Smooth muscle cell (in vitro differentiated cells): ENCODE measurements around the gene SHC2. TPM values are rescaled to one million over a fixed set of nuclear protein-coding genes. Genes with fewer than 3 reads are reported as not detected.

Source experiments
- DNase-seq: peaks from one replicate; lab custom pipeline; 2025; ENCODE audit not compliant: unreplicated experiment; lab: John Stamatoyannopoulos, UW
- H2AFZ ChIP-seq: fragments of 200-600 bp; sonication (generic); 2 replicates; pipeline ENCODE4 v1.6.0; 2016; ENCODE audit warnings: antibody characterized with exemption, low read depth, mild to moderate bottlenecking
- H3F3A ChIP-seq: fragments of 200-600 bp; sonication (generic); 2 replicates; pipeline ENCODE4 v1.6.0; 2017; ENCODE audit warnings: antibody characterized with exemption, low read depth
- H3K27ac ChIP-seq: fragments of 200-600 bp; sonication (generic); 2 replicates; pipeline ENCODE4 v1.5.1; 2016; ENCODE audit warnings: low read depth, mild to moderate bottlenecking
- H3K27me3 ChIP-seq: fragments of 200-600 bp; sonication (generic); 2 replicates; pipeline ENCODE4 v1.6.1; 2016; ENCODE audit warnings: low read depth, mild to moderate bottlenecking
- H3K36me3 ChIP-seq: fragments of 200-600 bp; sonication (generic); 2 replicates; pipeline ENCODE4 v1.5.1; 2016; ENCODE audit warnings: low read depth
- H3K4me1 ChIP-seq: fragments of 200-600 bp; sonication (generic); 2 replicates; pipeline ENCODE4 v1.5.1; 2016; ENCODE audit warnings: low read depth
- H3K4me2 ChIP-seq: fragments of 200-600 bp; sonication (generic); 2 replicates; pipeline ENCODE4 v1.6.0; 2016; ENCODE audit warnings: mild to moderate bottlenecking
- H3K4me3 ChIP-seq: fragments of 200-600 bp; sonication (generic); 2 replicates; pipeline ENCODE4 v1.5.1; 2016; ENCODE audit warnings: mild to moderate bottlenecking
- H3K79me2 ChIP-seq: fragments of 200-600 bp; sonication (generic); 2 replicates; pipeline ENCODE4 v1.6.0; 2016; ENCODE audit warnings: low read depth, mild to moderate bottlenecking
- H3K9ac ChIP-seq: fragments of 200-600 bp; sonication (generic); 2 replicates; pipeline ENCODE4 v1.6.0; 2016; ENCODE audit warnings: low read depth
- H3K9me3 ChIP-seq: fragments of 200-600 bp; sonication (generic); replicated peaks from 2 replicates; pipeline ENCODE4 v1.5.1; 2016; ENCODE audit warnings: low read depth
- H4K20me1 ChIP-seq: fragments of 200-600 bp; sonication (generic); 2 replicates; pipeline ENCODE4 v1.6.0; 2016; ENCODE audit warnings: low read depth
- CTCF ChIP-seq: fragments of 200-600 bp; sonication (generic); IDR thresholded peaks from 2 replicates; pipeline ENCODE4 v1.5.1; 2017; ENCODE audit warnings: borderline replicate concordance, mild to moderate bottlenecking, antibody characterized with exemption; ENCODE audit not compliant: insufficient read depth, poor library complexity, severe bottlenecking
- WGBS: methylation state at CpG from one replicate; pipeline ENCODE4 v1.1.7; 2016; ENCODE audit warnings: low lambda C conversion rate; 5-methylcytosine and 5-hydroxymethylcytosine counted together
- polyA plus RNA-seq: library from polyadenylated mRNA; unstranded; fragments of >200 nt; fragmentation: Nextera tagmentation; extraction: Ambion mirVana; gene quantifications from 2 replicates; pipeline ENCODE4 v1.2.1, GENCODE V29; 2016
- total RNA-seq: library from RNA; depleted of rRNA; stranded (reverse); fragments of >200 nt; gene quantifications from 2 replicates; pipeline ENCODE4 v1.2.3, GENCODE V29; 2014

Gene SHC2
- total and polyA plus RNA-seq, 2 experiments from 2014 or later, result 15.6 to 29.3 TPM

- no peak overlapping the region for H3K4me3 ChIP-seq
- H3K9ac ChIP-seq, result no peak overlapping the region
- H3K4me1 ChIP-seq, result no peaks in the 10 kb centered on the region
- H3F3A ChIP-seq, result no peaks in the 10 kb centered on the region
- TF ChIP-seq CTCF, result no peak
- H4K20me1 ChIP-seq, result no peaks in the 10 kb centered on the region
- 93% methylated on average over 1 of the region's 2 CpGs for WGBS
- no peak overlapping the region for H3K27ac ChIP-seq
- no peaks in the 10 kb centered on the region for H3K79me2 ChIP-seq
- no peaks in the 10 kb centered on the region for H3K27me3 ChIP-seq
- no peak overlapping the region for H2AFZ ChIP-seq
- H3K4me2 ChIP-seq, result no peak overlapping the region
- H3K9me3 ChIP-seq, result no peaks in the 10 kb centered on the region
- no peak for DNase-seq
- no peaks in the 10 kb centered on the region for H3K36me3 ChIP-seq
Observed at GRCh38 chr19:442085-442484, 18.7 kb downstream of the SHC2 start.

DNA sequence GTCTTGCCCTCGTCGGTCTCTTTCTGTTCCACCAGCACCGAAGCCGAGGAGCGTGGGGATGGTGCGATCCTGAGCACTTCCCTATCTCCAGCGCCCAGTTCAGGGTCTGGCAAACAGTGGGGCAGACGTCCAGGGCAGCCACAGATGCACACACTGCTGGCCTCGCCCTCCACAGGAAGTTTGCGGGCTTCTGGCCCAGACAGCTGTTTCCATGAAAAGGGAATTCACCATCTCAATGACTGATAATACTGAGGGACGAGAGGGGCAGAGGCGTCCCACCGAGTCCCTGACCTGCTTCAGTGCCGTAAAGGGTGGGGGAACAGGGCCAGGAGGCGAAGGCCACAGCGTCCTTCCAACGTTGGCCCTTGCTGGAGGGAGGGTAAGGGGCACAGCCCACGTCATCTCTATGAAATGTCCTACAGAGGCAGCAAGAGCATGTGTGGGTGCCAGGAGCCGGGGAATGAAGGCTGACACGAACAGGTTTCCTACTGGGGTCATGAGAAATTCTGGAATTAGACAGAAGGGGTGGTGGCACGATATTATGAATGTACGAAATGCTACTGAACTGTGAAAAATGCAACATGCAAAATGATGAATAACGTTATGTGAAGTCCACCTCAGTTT is 19.5 kb downstream of the SHC2 start:
- H2AFZ ChIP-seq, result no peak overlapping the region
- no peaks in the 10 kb centered on the region for H3K36me3 ChIP-seq
- H3K27ac ChIP-seq, result no peak overlapping the region
- no peaks in the 10 kb centered on the region for H3K79me2 ChIP-seq
- no peaks in the 10 kb centered on the region for H3K27me3 ChIP-seq
- no peak overlapping the region for H3K9ac ChIP-seq
- no peak overlapping the region for H3K4me3 ChIP-seq
- no peaks in the 10 kb centered on the region for H4K20me1 ChIP-seq
- no peaks in the 10 kb centered on the region for H3K9me3 ChIP-seq
- no peak for TF ChIP-seq CTCF
- DNase-seq, result no peak
- H3F3A ChIP-seq, result no peaks in the 10 kb centered on the region
- no peaks in the 10 kb centered on the region for H3K4me1 ChIP-seq
- no peak overlapping the region for H3K4me2 ChIP-seq
- WGBS, result 88% methylated on average over 23 of the region's 23 CpGs

GRCh38 chr19:440391-441212 is 20.2 kb downstream of the SHC2 start:
- H3K4me2 ChIP-seq, result no peak overlapping the region
- no peaks in the 10 kb centered on the region for H3K4me1 ChIP-seq
- WGBS, result 92% methylated on average over 33 of the region's 48 CpGs
- no peak overlapping the region for H3K27ac ChIP-seq
- H4K20me1 ChIP-seq, result no peaks in the 10 kb centered on the region
- no peaks in the 10 kb centered on the region for H3K79me2 ChIP-seq
- H3K36me3 ChIP-seq, result no peaks in the 10 kb centered on the region
- DNase-seq, result no peak
- H3K4me3 ChIP-seq, result no peak overlapping the region
- no peak for TF ChIP-seq CTCF
- H3K9ac ChIP-seq, result no peak overlapping the region
- H3K9me3 ChIP-seq, result no peaks in the 10 kb centered on the region
- H2AFZ ChIP-seq, result no peak overlapping the region
- no peaks in the 10 kb centered on the region for H3K27me3 ChIP-seq
- H3F3A ChIP-seq, result no peaks in the 10 kb centered on the region
